ENCODE results near the gene NPR3.
A peak's percentile ranks its signal among the peaks of the same experiment; 100 is the strongest.

The NPR3 gene, protein sequence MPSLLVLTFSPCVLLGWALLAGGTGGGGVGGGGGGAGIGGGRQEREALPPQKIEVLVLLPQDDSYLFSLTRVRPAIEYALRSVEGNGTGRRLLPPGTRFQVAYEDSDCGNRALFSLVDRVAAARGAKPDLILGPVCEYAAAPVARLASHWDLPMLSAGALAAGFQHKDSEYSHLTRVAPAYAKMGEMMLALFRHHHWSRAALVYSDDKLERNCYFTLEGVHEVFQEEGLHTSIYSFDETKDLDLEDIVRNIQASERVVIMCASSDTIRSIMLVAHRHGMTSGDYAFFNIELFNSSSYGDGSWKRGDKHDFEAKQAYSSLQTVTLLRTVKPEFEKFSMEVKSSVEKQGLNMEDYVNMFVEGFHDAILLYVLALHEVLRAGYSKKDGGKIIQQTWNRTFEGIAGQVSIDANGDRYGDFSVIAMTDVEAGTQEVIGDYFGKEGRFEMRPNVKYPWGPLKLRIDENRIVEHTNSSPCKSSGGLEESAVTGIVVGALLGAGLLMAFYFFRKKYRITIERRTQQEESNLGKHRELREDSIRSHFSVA

DNA sequence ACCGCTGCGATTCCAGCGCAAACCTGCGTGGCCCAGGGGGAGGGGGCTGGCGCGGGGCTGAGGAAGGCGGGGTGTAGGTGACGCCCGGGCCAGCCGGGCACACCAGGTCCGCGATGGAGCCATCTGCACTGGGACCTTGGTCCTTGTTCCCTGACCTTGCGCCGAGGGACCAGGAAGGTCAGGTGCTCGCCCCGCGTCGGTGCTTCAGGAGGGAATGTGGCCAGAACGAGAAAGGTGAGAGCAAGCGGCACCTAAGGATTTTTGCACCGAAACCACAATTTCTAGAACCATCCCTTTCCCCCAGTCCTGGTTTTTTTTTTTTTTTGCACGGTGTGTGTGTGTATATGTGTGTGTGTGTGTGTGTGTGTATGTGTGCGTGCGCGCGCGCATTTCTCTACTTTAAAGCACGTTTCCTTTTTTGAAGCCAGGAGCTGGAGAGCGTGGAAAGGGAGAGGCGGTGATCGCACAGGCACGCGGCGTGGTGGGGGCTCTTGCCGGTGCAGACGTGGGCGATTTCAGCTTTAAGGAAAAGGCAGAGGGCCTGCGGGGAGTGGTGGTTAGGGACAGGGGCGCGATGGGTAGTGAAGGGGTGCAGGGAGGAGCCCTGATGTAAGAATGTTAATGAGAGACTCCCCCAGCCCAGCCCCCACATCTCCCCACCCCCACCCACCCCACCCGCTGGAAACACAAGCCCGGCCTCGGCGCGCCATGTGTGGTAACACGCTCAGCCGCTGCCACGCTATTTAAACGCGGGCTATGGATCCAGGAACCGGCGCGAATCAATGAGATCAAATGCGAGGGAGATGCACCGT, at the start of gene NPR3:
Gene NPR3 (plus strand): TSS at position 772 of the 812 bp plus-strand sequence. CDS start 456 bp downstream, outside the sequence.
- no peak for DNase-seq

DNA sequence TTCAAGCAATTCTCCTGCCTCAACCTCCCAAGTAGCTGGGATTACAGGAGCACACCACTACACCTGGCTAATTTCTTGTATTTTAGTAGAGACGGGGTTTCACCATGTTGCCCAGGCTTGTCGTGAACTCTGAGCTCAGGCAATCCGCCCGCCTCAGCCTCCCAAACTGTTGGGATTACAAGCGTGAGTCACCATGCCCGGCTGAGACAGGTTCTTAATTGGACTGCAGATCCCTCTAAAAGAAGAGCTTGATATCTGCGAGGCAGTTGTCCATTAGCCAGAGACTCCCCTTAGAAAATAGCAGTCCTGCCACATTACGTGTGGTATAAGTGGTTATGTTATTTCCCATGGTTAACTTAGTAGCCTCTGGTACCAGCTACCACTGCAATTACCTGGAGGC, 46.6 kb upstream of the NPR3 start:
- DNase-seq: no peak

DNA sequence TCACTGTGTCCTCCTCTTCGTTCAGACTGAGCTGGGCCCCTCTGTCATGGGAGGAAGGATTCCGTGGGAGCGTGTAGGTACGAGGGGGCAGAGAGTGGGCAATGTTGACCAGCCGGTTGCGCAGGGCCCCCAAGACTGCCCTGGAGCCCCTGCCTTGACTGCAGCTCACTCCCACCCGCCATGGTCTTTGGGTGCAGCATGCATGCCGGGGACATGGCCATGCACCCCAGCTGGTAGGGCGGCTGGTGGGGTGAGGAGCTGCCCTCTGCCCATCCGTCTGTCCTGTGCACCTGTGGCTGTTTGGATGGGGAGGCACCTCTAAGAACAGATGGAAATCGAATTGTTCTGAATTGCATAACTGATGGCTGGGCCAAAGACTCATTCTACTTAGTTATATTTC, 42.6 kb upstream of the NPR3 start:
- no peak for DNase-seq

DNA sequence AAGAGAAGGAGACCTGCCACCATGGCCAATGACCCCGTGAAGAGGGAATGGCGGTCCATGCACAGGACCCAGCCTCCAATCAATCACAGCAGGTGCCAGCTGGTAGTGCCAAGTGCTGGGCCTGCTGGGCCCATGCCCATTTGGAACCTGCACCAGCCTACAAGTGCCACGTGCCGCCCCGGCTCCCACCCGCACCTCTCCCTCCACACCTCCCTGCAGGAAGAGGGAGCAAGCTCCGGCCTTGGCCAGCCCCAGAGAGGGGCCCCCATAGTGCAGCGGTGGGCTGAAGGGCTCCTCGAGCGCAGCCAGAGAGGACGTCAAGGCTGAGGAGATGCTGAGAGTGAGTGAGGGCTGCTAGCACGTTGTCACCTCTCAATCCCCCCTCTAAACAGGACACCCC, 37.8 kb upstream of the NPR3 start:
- DNase-seq: no peak

DNA sequence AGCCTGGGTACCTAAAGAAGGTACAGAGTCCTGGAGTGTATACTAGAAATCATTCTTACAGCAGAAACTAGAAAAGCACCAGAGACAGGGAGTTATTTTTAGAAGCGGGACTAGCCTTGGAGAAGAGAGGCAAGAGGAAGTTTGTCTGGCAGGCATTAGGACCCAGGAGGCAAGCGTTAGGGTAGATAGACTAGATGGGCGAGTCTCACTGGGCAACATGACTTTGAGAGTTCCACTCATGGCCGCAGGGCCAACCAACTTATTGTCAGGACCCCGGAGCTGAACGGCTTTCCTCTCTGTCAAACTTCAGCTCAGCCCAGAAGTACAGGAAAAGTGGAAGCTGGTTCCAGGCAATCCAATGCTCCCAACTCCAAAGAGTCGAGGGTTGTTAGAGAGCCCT, 34.1 kb upstream of the NPR3 start:
- DNase-seq: no peak

DNA sequence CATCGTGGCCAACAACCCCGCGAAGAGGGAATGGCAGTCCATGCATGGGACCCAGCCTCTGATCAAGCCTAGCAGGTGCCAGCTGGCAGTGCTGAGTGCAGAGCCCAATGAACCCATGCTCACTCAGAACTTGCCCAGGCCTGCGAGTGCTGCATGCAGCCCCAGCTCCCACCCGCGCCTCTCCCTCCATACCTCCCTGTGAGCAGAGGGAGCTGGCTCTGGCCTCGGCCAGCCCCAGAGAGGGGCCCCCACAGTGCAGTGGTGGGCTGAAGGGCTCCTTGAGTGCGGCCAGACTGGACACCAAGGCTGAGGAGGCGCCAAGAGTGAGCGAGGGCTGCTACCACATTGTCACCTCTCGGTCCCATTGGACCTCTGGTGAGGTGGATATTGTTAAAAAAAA, 32.6 kb upstream of the NPR3 start:
- DNase-seq: no peak

DNA sequence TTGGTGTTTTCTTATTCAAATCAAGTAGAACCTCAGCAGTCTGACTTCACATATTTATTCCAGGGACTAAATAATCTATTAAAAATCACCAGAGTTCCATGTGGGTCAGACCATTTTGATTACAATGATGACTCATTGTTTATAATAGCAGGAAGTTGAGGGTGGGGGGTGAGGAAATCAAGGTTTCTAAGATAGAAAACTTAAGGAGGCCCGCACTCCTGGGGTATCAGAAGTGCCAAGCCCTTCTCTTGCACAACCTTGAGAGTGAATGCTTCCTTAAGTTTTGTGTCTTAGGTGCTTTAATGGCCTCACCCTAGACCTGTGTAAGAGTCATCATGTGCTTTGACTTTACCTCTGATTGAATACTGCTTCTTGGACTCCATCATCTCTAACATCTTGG, 31.9 kb upstream of the NPR3 start:
- no peak for DNase-seq

DNA sequence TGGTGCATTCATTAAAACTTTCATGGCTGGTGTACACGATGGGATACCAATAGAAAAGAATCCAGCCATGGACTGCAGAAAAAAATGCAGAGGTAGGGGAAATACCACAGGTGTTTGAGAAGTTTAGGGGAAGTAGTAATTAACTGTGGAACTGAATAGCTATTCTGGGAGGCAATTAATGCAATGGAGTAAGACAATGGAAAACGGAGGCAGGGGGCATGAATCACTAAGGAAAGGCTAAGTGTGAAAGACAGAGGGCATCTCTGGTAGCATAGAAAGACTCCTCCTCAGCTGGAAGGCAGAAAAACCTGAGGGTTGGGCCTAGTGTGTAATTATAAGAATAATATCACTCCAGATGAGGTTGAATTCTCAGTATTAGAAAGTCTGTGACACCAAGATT, 30.9 kb upstream of the NPR3 start:
- no peak for DNase-seq

DNA sequence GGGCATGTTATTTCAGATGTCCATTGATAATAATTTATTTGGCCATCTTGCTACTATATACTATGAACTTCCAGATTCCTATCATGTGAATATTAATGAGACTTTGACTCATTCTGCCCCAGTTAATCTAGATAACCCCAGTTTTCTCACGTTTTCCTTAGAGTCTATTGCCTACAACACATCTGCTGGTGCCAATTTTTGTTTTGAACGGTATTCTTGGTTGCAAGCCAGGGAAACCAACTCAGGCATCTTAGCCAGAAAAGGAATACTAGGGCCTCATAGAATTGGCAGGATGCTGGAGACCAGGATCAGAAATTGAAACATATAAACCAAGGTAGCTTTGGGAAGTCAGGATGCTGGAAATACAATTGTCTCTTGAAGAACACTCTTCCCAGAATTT, 28.0 kb upstream of the NPR3 start:
- DNase-seq: no peak

DNA sequence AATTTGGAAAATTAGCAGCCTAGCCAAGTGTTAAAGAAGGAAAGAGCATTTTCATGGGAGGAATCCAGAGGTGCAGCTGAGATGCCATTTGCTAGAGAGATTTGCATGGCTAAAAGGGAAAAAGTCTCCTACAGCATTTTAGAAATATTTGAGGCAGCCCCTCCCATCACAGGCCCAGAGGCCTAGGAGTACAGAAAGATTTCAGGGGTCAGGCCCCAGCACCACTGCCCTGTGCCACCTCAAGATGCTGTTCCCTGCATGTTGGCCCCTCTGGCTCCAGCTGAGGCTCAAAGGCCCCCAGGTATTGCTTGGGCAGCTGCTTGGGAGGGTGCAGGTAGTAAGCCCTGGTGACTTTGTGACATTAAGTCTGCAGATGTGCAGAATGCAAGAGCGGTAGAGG, 26.9 kb upstream of the NPR3 start:
- DNase-seq: no peak

DNA sequence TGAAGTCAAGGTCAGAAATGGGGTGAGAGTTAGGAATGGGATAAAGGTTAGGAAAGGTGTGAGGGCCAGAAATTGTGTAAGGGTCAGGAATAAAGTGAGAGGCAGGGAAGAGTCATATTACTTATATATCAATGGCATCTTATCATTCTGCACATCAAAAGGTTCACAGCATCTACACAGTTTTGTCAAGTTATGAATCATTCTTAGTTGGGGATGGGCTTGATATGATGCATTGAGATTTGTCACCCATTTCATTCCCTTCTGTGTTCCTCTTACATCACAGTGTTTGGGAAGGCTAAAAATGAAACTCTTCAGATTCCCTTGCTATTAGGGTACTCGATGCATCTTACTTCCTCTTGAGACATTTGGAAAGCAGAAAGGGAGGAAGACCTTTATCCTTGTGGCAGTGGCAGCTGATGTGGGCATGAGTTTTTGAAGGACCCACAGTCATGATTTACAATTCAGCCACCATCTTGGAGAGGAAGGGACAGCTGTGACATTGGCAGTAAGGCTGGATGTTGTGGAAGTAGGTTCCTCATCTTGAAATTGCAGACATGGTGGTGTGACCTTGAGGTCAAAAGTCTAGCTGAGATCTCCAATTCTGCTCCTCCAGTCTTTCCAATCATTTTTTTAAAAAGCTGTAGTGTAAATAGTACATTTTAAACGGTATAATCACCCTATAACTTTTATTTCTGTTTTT, 24.2 kb upstream of the NPR3 start:
- no peak for DNase-seq

DNA sequence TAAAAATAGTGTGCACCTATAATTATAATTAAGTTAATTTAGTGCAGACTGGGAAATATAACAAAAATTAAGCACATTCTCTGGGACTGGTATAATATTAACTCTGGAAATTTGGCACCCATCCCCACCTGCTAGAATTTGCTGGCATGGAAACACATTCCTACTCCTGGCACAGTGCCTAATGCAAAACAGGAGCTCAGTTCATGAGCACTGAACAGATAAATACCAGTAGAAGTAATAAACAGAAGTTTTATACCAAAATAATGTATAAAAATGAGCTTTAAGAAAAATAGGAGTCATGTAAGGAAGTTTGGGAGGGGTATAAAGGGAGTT, 23.7 kb upstream of the NPR3 start:
- no peak for DNase-seq

DNA sequence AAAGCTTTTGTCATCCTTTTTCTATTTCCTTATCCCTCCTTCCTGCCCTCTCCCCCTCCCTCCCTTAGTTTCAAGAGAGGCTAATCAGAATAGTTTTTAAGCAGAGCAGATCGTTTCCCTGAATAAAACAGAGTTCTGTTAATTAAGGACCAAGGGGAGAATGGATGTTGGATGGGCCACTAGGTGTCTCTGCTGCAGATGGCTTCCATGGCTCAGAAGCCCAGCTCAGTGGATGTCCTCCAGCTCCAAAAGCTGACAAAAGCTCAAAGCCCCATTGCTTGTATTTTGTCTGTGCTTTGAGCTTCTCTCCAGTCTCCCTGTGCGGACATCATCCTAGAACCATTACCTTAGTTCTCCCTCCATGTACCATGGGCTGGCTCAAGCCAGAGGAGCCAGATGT, 21.0 kb upstream of the NPR3 start:
- DNase-seq: no peak

DNA sequence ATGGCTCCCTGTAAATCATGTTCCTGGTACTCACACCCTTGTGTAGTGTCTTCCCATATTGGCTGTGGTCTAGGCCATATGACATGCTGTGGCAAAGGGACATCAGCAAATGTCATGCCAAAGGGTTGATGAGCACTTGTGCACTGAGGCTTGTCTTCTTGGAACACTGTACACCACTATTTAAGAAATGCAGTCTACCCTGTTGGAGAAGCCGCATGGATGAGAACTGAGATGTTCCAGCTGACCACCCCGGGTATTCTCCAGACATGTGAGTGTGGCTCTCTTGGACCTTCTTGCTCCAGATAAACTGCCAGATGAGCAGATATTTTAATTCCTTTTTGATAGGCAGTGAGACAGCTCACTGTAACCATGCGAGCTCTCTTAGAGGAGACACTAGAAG, 20.5 kb upstream of the NPR3 start:
- DNase-seq: no peak

DNA sequence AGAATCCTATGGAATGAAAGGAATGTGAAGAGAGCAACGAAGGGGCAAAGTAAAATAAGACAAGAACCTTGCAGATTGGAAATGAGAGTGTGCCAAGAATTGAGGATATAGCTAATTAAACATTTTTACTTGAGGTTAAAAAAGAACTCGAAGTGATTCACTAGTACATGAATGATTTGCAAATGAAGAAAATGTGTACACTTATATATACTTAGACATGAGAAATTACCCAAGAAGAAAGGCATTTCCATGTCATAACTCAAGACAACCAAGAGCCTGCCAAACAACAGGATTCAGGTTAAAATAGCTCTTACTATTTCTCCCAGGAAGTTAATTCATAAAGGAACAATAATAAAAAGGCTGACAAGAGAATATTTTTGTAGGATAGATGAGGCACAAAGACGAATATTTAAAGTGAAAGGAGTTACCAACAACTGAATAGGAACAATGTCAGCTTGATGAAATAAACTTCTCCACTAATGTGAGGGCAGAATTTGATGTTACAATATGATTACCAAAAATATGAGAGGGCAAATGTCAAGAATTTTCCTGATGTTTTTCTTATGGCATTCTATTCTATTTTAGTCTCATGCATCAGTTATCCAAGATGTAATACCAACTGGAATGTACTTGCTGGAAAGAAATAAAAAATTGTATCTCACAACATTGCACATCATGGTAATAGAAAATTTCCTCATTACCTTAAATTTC, 18.9 kb upstream of the NPR3 start:
- DNase-seq: no peak

DNA sequence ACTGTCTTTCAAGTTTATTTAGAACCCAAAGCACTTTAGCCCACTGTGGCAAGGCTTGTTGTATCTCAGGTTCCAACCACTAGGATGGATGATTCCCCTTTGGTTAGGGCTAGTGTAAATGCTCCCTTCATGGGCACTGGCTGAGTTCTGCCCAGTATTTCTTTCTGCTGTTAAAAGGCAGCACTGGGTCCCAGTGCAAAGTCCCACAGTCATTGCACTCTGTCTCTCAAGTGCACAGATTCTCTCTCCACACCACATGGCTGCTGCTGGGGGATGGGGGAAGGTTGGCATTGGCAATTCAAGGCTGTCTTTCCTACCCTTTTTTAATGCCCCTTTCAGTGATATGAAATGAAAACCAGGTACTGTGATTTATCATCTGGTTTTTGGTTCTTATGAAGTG, 7.2 kb upstream of the NPR3 start:
- no peak for DNase-seq

DNA sequence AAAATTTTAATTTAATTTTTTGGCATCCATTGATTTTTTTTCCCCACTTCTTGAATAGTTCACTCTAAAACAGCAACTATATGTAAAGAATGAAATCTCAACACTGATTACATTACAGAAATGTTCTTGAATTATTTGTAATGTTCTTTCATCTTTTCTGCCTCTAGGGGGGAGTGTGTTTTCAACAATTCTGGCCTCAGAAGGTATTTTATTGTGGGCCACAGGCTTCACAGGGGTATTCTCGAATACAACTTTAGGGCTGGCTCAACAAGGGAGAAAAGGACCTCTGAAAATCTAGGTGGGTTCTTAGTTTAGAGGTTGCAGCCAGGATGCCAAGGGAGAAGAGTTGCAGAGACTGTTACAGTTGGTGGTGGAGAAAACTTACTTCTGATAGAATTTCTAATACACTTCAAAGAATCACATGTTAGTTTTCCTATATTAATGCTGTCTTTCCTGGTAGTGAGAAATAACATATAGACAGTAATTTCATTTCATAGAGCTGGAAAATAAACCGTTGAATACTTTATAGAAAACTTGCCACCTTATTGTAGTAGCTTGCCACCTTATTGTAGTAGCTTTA, 3.6 kb upstream of the NPR3 start:
- no peak for DNase-seq

DNA sequence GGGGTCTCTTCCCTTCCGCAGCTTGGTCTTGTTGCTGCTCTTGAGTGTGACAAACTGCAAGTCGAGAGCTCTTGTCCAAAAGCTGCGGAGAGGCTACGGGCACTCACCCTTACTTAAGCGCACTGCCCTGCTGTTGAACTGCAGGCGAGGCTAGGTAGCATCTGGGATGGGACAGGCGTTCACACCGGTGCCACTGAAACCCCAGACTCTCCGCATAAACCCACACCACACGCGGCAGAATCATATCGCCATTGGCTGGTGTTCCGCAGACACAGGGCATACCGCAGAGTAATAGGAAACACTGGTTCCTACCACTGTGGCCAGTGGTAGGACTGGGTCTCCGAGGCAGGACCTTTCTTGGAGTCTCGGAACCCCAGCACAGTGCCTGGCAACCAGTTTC, 2.2 kb upstream of the NPR3 start:
- DNase-seq: no peak

DNA sequence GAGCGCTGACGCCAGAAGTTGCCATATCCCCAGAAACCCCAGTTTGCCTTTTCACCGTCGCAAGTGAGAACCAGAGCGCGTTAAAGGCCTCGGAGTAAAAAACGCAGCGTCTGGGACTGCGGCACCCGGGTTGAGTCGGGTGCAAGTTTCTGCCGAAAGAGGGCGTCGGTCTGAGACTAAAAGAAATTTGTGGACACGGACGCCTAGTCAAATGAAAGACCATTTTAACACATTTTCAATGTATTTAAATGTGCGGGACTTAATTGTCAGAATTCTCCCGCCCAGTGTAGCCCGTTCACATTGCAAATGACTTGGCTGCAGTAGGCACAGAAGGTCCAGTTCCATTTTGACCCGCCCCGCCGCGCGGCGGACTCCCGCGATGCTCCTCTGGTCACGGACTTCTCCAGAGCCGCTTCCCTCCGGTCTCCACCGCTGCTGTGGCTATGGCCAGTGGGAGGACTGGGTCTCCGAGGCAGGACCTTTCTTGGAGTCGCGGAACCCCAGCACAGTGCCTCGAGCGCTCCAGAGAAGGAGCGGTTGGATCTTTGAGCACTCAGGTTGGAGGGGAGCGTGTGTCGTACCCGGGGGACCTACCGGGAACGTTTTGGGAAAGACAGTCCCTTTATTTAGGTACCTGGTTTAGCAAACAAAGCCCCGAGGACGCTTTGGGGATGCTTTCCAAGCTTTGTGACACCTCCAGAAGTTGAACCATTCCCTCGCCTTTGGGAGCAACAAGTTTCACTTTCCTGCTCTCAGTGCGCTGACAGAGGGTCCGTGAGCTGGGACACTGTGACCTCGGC, 1.2 kb upstream of the NPR3 start:
- peak; percentile 63 for DNase-seq

DNA sequence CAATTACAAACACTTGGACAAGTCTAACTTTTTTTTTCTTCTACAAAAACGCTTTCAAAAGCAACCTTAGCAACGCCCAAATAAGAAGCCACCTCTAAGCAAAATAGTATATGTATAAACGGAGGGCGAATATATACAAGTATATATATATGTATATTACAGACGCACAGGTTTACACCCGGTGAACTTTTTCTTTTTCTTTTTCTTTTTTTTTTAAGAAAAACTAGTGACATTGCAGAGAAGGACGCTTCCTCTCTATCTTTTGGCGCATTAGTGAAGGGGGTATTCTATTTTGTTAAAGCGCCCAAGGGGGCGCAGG, 200 bp downstream of the NPR3 start:
- no peak for DNase-seq

DNA sequence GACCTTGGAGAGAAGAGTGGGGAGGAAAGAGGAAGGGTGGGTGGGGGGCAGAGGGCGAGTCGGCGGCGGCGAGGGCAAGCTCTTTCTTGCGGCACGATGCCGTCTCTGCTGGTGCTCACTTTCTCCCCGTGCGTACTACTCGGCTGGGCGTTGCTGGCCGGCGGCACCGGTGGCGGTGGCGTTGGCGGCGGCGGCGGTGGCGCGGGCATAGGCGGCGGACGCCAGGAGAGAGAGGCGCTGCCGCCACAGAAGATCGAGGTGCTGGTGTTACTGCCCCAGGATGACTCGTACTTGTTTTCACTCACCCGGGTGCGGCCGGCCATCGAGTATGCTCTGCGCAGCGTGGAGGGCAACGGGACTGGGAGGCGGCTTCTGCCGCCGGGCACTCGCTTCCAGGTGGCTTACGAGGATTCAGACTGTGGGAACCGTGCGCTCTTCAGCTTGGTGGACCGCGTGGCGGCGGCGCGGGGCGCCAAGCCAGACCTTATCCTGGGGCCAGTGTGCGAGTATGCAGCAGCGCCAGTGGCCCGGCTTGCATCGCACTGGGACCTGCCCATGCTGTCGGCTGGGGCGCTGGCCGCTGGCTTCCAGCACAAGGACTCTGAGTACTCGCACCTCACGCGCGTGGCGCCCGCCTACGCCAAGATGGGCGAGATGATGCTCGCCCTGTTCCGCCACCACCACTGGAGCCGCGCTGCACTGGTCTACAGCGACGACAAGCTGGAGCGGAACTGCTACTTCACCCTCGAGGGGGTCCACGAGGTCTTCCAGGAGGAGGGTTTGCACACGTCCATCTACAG, 760 bp downstream of the NPR3 start:
- DNase-seq: no peak
